OCI-LY7 (cell line): Measurements from ENCODE around the gene EPHB1. TPM values are rescaled to one million over a fixed set of nuclear protein-coding genes. Genes with fewer than 3 reads are reported as not detected.

ENCODE experiments used
- BruUV-seq: library from RNA; stranded (reverse); fragments of 400-500 nt; replicated peaks from 2 replicates; lab custom pipeline; 2021; lab: Mats Ljungman, UMichigan
- CTCF ChIA-PET: fragments of 300-600 bp; sonication (Branson Sonifier 250); formaldehyde crosslinking; loops from one replicate; lab custom pipeline; 2022; ENCODE audit warnings: antibody characterized with exemption; ENCODE audit not compliant: unreplicated experiment; lab: Charles Lee
- POLR2A ChIA-PET: fragments of 300-600 bp; sonication (Branson Sonifier 250); formaldehyde crosslinking; loops from one replicate; lab custom pipeline; 2022; ENCODE audit warnings: antibody characterized with exemption; lab: Charles Lee
- DNase-seq: peaks from one replicate; pipeline ENCODE4 v3.0.0-alpha.2; 2015; ENCODE audit warnings: low spot score
- H2AFZ ChIP-seq: fragments of 200-600 bp; sonication (generic), shearing (Covaris generic); 2 replicates; pipeline ENCODE4 v1.6.1; 2014; ENCODE audit warnings: mild to moderate bottlenecking, antibody characterized with exemption, low read length, moderate library complexity
- H3K27ac ChIP-seq: fragments of 200-600 bp; sonication (generic); 2 replicates; pipeline ENCODE4 v1.5.1; 2014; ENCODE audit warnings: mixed run types, low read depth, mild to moderate bottlenecking, moderate library complexity, low read length, inconsistent platforms; ENCODE audit not compliant: poor library complexity, severe bottlenecking
- H3K36me3 ChIP-seq: fragments of 200-600 bp; sonication (generic); 2 replicates; pipeline ENCODE4 v1.6.1; 2014; ENCODE audit warnings: mild to moderate bottlenecking, antibody characterized with exemption, low read length, moderate library complexity, mixed read lengths; ENCODE audit not compliant: insufficient read depth
- H3K4me1 ChIP-seq: fragments of 200-600 bp; sonication (generic); 2 replicates; pipeline ENCODE4 v1.5.1; 2014; ENCODE audit warnings: mild to moderate bottlenecking, low read length; ENCODE audit not compliant: insufficient read depth, poor library complexity, severe bottlenecking
- H3K4me2 ChIP-seq: fragments of 200-600 bp; sonication (generic); 2 replicates; pipeline ENCODE4 v1.6.1; 2014; ENCODE audit warnings: mild to moderate bottlenecking, low read length
- H3K4me3 ChIP-seq: fragments of 200-600 bp; sonication (generic); 2 replicates; pipeline ENCODE4 v1.5.1; 2014; ENCODE audit warnings: mild to moderate bottlenecking, low read depth, low read length; ENCODE audit not compliant: poor library complexity, severe bottlenecking
- H3K79me2 ChIP-seq: fragments of 200-600 bp; sonication (generic); 2 replicates; pipeline ENCODE4 v1.6.1; 2016; ENCODE audit warnings: low read depth, mild to moderate bottlenecking, low read length, moderate library complexity, mixed read lengths; ENCODE audit not compliant: insufficient read depth
- H3K9me2 ChIP-seq: fragments of 200-600 bp; sonication (generic); 2 replicates; pipeline ENCODE4 v1.6.1; 2016; ENCODE audit warnings: mild to moderate bottlenecking, low read length, mixed read lengths; ENCODE audit not compliant: insufficient read depth
- H3K9me3 ChIP-seq: fragments of 200-600 bp; sonication (generic); 2 replicates; pipeline ENCODE4 v1.6.1; 2014; ENCODE audit warnings: mild to moderate bottlenecking, mixed run types, low read length, mixed read lengths
- H4K20me1 ChIP-seq: fragments of 200-600 bp; sonication (generic); 2 replicates; pipeline ENCODE4 v1.6.1; 2014; ENCODE audit warnings: mild to moderate bottlenecking, antibody characterized with exemption, low read length, moderate library complexity, mixed read lengths; ENCODE audit not compliant: insufficient read depth
- CTCF ChIP-seq: fragments of 200-600 bp; sonication (generic); conservative IDR thresholded peaks from 2 replicates; pipeline ENCODE4 v1.5.1; 2014; ENCODE audit warnings: mild to moderate bottlenecking, antibody characterized with exemption, low read length, moderate library complexity, mixed read lengths
- EZH2phosphoT487 ChIP-seq: fragments of 200-600 bp; sonication (generic); IDR thresholded peaks from 2 replicates; pipeline ENCODE4 v1.6.1; 2018; ENCODE audit warnings: low read depth, borderline replicate concordance, mild to moderate bottlenecking, mixed run types, antibody characterized with exemption, low read length, moderate library complexity, mixed read lengths
- intact Hi-C: fragments of 100-400 bp; cut with micrococcal nuclease; formaldehyde crosslinking; loops from one replicate; pipeline ENCODE4 v1.10.0; 2022; ENCODE audit not compliant: unreplicated experiment
- total RNA-seq, 2 experiments: library from RNA; depleted of rRNA in 1 of 2; stranded (reverse); fragments of >200 nt in 1 of 2; shearing (Covaris generic) in 1 of 2; gene quantifications; 2 replicates each; pipeline ENCODE4 v1.2.3, GENCODE V29; 2014 to 2022

EPHB1 gene
- total RNA-seq, 2 experiments from 2014 or later, result 0.54 to 1.3 TPM

GRCh38 chr3:134917631-134918030, 122.6 kb downstream of the EPHB1 start:
- Histone ChIP-seq H3K79me2 (no peaks in the 10 kb centered on the region), H3K9me3 (no peaks in the 10 kb centered on the region), H2AFZ (no peak overlapping the region), H3K9me2 (no peaks in the 10 kb centered on the region), H3K4me2 (no peak overlapping the region), H3K4me3 (no peak overlapping the region), H3K4me1 (no peaks in the 10 kb centered on the region), H3K36me3 (no peaks in the 10 kb centered on the region), H3K27ac (no peak overlapping the region), H4K20me1 (no peaks in the 10 kb centered on the region)
- ChIA-PET CTCF (no interaction called here), POLR2A (interaction anchor here (0.6 kb wide), 1 partner anchor 1811 kb away, joined by 4 read pairs; no protein-coding TSS in a partner anchor)
- no peak for DNase-seq
- TF ChIP-seq CTCF, result no peak
- TF ChIP-seq EZH2phosphoT487, result no peak
- BruUV-seq, result no TSS peak
- intact Hi-C loops, result no loop called here

DNA sequence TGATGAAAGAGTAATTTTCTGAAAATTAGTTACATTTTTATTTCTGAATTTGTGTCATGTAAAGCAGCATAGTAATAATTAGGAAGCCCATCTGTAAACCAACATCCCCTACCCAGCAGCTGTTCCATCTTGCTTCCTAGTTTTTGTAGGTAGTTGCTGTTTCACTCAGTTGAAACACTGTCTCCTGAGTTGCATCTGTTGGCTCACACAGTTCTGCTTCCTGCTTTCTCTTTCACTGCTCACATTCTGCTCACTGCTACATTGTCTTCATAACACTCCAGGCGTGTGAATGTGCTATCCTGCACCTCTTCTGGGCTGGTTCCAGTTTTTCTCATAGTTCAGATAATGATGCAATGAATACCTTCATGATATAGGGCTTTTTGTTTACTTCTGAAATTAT, 123.4 kb downstream of the EPHB1 start:
- POLR2A ChIA-PET, result interaction anchor here (0.6 kb wide), 1 partner anchor 1812 kb away, joined by 4 read pairs; no protein-coding TSS in a partner anchor
- DNase-seq, result no peak
- Histone ChIP-seq H4K20me1 (no peaks in the 10 kb centered on the region), H3K9me2 (no peaks in the 10 kb centered on the region), H3K27ac (no peak overlapping the region), H3K4me1 (no peaks in the 10 kb centered on the region), H3K36me3 (no peaks in the 10 kb centered on the region), H2AFZ (no peak overlapping the region), H3K9me3 (no peaks in the 10 kb centered on the region), H3K4me3 (no peak overlapping the region), H3K4me2 (no peak overlapping the region), H3K79me2 (no peaks in the 10 kb centered on the region)
- intact Hi-C loops, result no loop called here
- CTCF ChIA-PET, result no interaction called here
- TF ChIP-seq CTCF, result no peak
- no peak for TF ChIP-seq EZH2phosphoT487
- BruUV-seq, result no TSS peak

- H4K20me1 ChIP-seq, result no peaks in the 10 kb centered on the region
- TF ChIP-seq CTCF (no peak), EZH2phosphoT487 (no peak)
- H2AFZ ChIP-seq, result no peak overlapping the region
- no peaks in the 10 kb centered on the region for H3K4me1 ChIP-seq
- intact Hi-C loops, result no loop called here
- DNase-seq, result no peak
- no peak overlapping the region for H3K27ac ChIP-seq
- POLR2A ChIA-PET, result no interaction called here
- no peaks in the 10 kb centered on the region for H3K79me2 ChIP-seq
- no peaks in the 10 kb centered on the region for H3K9me3 ChIP-seq
- no peaks in the 10 kb centered on the region for H3K36me3 ChIP-seq
- no peak overlapping the region for H3K4me3 ChIP-seq
- H3K9me2 ChIP-seq, result no peaks in the 10 kb centered on the region
- no peak overlapping the region for H3K4me2 ChIP-seq
- BruUV-seq, result no TSS peak
- CTCF ChIA-PET, result no interaction called here
These were observed 127.0 kb downstream of the EPHB1 start for GRCh38 chr3:134922101-134922500.
